GM10847 (cell line): Measurements from ENCODE around the gene RAB37.

Experiments used
- POLR2A ChIP-seq: IDR thresholded peaks from 2 replicates; pipeline ENCODE4 v1.6.1; 2011; ENCODE audit not compliant: insufficient read length; ENCODE audit errors: extremely low read depth

The RAB37 gene

DNA sequence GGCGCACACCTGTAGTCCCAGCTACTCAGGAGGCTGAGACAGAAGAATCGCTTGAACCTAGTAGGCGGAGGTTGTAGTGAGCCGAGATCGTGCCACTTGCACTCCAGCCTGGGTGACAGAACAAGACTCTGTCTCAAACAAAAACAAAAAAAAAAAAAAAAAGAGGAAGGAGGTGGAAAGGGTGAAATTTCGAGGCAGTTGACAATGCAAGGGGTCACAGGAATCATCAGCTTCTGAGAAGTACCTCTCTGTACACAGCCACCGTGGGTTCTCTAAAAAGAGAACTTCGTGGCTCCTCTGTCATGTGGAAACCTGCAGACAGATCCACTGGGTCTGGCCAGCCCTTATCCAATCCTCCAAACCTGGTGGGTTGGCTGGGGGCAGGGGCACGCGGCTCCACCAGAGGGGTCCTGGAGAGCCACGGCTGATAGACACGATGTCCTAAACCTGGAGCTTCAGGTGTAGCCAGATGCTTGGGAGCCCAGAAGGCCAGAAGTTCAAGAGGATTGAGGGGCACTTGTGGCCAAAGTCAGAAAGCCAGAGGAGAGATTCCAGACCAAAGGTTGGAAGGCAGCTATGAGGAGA, 23.8 kb upstream of the RAB37 start:
- no peak for TF ChIP-seq POLR2A

DNA sequence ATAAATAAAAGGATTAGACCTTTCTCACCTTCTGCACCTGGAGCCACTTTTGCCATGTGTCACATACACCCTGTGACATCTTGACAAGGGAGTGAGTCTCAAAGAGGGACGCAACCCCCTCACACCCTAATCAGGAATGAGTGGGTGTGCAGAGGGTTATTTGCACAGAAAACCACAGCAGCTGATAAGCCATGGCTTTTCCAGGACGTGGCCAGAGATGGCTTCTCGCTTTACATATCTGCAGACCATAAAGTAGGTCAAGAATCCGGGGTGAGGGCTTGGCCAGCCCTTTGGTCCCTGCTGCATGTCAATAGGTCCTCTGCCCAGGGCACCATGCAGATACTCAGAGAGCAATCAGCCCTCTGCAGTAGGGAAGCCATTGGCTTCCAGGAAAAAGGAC, 21.9 kb upstream of the RAB37 start:
- no peak for TF ChIP-seq POLR2A

DNA sequence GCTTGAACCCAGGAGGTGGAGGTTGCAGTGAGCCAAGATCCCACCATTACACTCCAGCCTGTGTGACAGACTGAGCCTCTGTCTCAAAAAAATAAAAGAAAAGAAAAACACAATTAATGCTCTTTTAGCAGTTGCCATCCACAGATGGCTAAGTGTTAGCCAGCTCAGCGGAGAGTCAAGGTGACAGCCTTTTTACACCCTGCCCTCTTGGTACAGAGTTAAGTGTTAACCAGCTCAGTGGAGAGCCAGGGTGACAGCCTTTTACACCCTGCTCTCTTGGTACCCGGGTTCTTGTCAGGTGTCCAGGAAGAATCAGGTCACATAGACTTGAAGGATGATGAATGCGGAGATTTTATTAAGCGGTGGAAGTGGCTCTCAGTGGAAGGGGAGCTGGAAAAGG, 16.6 kb upstream of the RAB37 start:
- TF ChIP-seq POLR2A, result no peak

DNA sequence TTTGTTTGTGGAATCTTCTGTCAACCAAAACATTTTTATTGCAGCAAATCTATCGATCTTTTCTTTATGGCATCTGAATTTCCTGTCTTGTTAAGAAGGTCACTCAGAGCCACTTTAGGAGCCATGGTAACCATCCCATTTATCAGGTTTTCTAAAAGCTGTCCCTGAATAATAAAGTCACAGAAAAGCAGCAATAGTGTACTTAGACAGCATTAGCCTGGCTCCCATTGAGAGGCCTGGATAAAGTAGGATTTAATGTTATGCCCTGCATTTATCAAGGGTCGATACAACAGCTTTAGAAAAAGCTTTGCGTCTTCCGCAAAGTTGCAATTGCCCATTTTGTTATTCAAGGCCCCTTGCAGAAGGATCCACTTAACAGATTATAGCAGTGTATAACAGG, 14.3 kb upstream of the RAB37 start:
- TF ChIP-seq POLR2A, result no peak

DNA sequence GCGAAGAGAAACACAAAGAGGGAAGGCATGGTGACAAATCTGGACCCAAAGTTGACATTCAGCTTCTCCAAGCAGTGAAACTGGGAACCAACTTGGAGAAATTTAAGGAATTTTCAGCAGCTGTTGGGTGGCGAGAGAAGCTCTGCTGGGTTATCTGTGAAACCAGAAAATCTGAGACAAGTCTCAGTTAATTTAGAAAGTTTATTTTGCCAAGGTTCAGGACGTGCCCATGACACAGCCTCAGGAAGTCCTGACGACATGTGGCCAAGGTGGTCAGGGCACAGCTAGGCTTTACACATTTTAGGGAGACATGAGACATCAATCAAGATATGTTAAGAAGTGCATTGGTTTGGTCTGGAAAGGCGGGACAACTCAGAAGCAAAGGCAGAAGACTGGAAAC, 13.2 kb upstream of the RAB37 start:
- no peak for TF ChIP-seq POLR2A

DNA sequence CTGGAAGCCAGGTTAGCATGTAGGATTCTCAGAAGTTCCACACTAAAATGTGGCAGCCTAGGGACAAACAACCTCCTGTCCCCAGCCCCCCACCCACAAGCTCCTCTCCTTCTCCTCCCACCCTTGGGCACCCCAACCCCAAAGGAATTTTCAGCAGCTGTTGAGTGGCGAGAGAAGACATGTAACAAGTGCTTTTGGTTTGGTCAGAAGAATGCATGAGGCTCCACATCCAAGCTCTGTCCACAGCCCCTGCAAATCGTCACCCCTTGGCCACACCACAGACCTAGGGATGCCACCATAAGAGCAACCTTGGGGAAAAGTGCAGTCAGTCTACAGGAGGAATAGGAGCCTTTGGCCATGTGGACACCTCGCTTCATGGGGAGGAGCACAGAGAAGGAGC, 11.9 kb upstream of the RAB37 start:
- no peak for TF ChIP-seq POLR2A

DNA sequence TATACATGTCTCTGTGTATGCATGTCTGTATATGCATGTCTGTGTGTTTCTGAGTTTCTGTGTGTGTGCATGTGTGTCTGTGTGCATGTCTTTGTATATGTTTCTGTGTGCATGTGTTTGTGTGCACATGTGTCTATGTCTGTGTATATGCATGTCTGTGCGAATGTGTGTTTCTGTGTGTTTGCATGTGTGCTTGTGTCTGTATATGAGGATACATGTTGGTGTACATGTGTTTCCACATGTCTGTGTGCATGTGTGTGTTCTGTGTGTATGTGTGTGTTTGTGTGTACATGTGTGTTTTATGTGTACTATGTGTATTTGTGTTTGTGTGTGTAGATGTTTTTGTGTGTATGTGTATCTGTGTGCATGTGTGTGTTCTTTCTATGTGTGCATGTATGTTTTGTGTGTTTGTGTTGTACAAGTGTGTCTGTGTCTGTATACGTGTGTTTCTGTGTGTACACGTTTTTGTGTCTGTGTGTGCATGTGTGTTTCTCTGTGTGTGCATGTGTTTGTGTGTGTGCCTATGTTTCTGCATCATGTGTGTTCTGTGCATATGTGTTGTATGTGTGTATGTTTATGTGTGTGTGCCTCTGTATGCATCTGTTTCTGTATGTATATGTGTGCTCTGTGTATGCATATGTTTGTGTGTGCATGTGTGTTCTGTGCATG, 8.9 kb upstream of the RAB37 start:
- no peak for TF ChIP-seq POLR2A

DNA sequence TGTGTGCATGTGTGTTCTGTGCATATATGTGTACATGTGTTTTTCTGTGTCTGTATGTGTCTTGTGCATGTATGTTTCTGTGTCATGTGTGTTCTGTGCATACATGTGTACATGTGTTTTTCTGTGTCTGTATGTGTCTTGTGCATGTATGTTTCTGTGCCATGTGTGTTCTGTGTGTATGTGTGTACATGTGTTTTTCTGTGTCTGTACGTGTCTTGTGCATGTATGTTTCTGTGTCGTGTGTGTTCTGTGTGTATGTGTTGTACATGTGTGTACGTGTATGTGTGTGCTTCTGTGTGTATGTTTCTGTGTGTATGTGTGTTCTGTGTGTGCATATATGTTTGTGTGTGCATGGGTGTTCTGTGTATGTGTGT, 8.4 kb upstream of the RAB37 start:
- no peak for TF ChIP-seq POLR2A

DNA sequence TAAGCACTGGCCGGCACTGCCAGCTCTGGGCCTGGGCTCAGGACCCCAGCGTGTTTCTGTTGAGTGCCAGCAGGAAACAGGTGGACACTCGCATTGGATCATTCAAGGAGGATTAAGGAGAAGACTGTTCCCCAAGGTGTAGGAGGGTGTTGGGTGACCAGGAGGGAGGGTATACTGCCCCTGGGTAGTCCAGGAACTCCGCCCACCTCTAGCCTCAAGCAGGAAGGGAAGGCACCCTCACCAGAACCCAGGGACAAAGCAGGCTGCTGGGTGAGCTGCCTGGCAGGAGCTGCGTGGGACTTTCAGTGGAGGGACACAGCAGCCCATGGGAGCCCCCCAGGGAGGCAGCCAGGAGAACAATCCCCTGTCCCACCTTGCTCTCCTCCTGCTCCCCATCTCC, 7.7 kb upstream of the RAB37 start:
- no peak for TF ChIP-seq POLR2A

DNA sequence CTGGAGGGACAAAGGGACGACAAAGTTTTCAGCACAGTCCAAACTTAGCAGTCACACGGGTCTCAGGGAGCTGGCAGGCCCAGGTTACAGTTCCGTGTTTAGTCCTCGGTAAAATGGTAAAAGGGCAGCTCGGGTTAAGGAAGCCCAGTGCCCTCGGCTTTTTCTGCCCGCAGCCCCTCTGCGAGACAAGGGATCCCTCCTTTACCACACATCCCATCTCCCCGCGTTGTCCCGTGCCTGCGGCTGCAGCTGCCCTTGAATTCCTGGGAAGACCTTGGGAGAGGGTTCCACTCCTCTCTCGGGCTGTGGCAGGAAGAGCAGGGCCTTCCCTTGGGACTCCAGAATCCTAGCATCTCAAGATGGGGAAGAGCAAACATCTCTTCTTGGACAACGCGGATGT, 7.2 kb upstream of the RAB37 start:
- no peak for TF ChIP-seq POLR2A

DNA sequence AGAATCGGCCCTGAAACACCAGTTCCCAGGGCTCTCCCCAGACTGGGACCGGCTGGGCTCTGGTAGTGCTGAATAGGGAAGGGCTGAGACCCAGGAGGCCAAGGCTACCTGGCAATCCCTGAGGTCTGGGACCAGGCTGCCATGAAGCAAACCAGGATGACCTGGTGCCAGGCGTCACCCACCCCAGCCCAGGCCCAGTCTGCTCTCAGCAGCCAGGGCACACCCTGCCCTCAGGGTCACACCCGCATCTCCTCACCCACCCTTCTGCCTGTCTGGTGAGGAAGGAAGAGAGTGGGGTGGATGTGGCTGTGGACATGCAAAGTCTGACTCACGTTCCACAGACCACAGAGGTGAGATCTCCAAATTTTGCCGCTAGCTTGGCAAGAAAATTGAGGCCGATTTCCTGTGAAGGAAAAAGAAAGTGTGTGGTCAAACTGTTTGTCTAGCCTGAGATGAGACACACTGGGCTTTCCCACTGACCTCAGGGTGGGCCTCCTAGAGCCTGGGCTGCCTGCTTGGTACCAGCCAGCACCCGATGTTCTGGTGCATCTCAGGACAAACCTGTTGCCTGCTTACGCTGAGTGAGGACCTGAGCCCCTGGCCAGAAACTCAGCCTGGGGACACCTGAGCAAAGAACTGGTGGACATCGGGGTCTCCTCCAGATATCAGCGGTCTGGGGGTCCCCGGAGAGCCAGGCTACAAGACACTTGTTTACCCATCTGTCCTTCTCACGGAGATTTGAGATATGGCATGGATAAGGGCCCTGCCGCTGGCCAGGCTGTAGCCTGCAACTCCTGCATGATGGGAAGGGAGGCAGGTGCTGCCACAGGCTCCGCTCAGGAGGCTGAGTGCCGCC, 6.3 kb upstream of the RAB37 start:
- TF ChIP-seq POLR2A, result no peak

DNA sequence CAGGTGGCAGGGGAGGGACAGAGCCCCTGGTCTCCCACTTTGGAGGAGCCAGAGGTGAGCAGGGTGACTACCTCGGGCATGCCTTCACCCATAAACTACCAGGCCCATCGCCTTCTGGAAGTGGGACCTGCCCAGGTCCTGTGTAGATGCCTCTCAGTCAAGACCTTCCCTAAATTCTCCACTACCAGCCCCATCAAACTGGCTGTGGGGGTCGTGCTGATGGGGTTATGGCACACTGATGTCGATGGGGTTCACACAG, 5.8 kb upstream of the RAB37 start:
- TF ChIP-seq POLR2A, result no peak

DNA sequence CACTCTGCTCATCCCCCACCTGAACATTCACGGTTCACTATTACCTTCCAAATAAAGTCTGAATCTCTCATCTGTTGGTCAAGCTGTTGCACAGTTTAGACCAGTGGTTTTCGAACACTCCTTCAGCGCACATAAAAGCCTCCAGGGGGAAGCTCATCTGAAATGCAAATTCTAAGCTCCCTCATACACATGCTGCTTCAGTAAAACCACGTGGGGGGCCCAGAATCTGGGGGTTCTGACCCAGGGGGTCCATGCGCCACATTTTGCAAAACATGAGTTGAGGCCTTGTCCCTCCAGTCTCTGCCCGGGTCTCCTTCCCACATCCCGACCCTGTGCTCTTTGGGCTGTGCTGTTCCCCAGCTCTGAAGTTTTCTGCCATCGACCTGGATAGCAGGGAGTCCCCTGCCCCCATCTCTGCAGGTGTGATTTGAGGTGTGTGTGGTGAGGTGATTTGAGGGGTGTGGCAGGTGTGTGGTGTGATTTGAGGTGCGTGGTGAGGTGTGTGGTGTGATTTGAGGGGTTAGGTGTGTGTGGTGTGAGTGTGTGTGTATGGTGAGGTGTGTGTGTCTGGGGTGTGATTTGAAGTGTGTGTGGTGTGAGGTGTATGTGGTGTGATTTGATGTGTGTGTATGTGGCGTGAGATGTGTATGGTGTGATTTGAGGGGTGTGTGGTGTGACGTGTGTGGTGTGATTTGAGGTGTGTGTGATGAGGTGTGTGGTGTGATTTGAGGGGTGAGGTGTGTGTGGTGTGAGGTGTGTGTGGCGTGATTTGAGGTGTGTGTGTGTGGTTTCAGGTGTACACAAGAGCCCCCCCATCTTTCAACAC, 4.8 kb upstream of the RAB37 start:
- no peak for TF ChIP-seq POLR2A

DNA sequence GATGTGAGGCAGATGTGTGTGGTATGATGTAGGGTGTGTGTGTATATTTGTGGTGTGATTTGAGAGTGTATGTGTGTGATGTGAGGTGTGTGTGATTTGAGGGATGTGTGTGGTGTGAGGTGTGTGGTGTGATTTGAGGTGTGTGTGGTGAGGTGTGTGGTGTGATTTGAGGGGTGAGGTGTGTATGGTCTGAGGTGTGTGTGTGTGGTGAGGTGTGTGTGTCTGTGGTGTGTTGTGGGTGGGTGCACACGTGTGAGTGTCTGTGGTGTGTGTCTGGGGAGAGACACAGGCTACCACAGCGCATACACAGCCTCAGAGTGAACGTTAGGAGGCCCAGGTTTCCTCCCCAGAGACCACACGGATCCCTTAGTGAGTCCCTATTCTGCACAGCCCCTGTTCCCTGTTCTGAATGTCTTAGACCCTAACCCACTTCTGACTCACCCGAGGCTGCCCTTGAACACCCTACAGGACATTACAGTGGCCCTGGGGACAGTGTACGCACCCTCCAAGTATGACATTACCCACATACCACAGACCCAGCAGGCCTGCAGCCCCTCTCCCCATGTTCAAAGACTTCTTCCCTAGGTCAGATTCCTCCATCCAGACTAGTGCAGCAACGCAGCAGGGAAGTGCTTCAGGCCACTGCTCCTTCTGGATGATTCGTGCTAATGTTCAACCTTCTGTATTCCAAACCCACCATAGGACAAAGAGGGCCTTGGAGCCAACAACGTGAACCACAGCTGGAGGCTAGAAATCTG, 3.5 kb upstream of the RAB37 start:
- no peak for TF ChIP-seq POLR2A

DNA sequence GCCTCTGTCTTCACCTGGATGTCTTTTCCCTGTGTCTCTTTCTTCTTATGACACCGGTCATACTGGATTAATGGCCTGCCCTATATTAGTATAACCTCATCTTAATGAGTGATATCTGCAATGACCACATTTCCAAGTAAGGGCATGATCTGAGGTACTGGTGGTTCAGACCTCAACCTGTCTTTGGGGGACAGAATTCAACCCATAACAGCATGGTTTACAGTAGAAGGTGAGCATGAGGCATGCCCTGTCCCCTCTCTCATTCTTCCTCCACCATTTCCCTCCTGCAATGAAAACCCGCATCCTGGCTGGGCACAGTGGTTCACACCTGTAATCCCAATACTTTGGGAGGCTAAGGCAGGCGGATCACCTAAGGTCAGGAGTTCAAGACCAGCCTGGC, 2.8 kb upstream of the RAB37 start:
- TF ChIP-seq POLR2A, result no peak
